ENCODE data around the gene COASY. TPM values are rescaled to one million over a fixed set of nuclear protein-coding genes. Genes with fewer than 3 reads are reported as not detected.
A peak's percentile ranks its signal among the peaks of the same experiment; 100 is the strongest.

COASY gene
- 45.8 TPM for polyA plus RNA-seq (2013, experiment 1 of 2; ENCODE audit: insufficient read length)
- 34.9 TPM for polyA plus RNA-seq (2013, experiment 2 of 2; ENCODE audit: insufficient read length)

- peak; percentile 98 for DNase-seq
These were observed at the start of gene COASY for GRCh38 chr17:42561897-42562387. Gene COASY (plus strand): TSS chr17:42562148. CDS start chr17:42562623, 475 bp downstream.

GRCh38 chr17:42512246-42512645 is 49.7 kb upstream of the COASY start:
- no peak for DNase-seq

GRCh38 chr17:42512733-42513251 is 49.2 kb upstream of the COASY start:
- no peak for DNase-seq

- DNase-seq, result no peak
These were observed 48.3 kb upstream of the COASY start for GRCh38 chr17:42513686-42514085.

GRCh38 chr17:42514279-42514678 is 47.7 kb upstream of the COASY start:
- no peak for DNase-seq

GRCh38 chr17:42514867-42515266 is 47.1 kb upstream of the COASY start:
- DNase-seq, result no peak

GRCh38 chr17:42517516-42517915 is 44.4 kb upstream of the COASY start:
- peak; percentile 94 for DNase-seq

- DNase-seq, result peak; percentile 98
These were observed 43.7 kb upstream of the COASY start for GRCh38 chr17:42518046-42518754.

GRCh38 chr17:42518755-42519545 is 43.0 kb upstream of the COASY start:
- DNase-seq, result peak; percentile 63

GRCh38 chr17:42519546-42520491 is 42.1 kb upstream of the COASY start:
- peak; percentile 100 for DNase-seq

- DNase-seq, result no peak
These were observed 41.4 kb upstream of the COASY start for GRCh38 chr17:42520540-42520951.

GRCh38 chr17:42521036-42521435 is 40.9 kb upstream of the COASY start:
- DNase-seq, result peak; percentile 74

GRCh38 chr17:42521666-42522262 is 40.2 kb upstream of the COASY start:
- no peak for DNase-seq

- no peak for DNase-seq
These were observed 39.6 kb upstream of the COASY start for GRCh38 chr17:42522263-42522790.

GRCh38 chr17:42522798-42523278 is 39.1 kb upstream of the COASY start:
- no peak for DNase-seq

- DNase-seq, result peak; percentile 94
These were observed 36.7 kb upstream of the COASY start for GRCh38 chr17:42525221-42525620.

GRCh38 chr17:42526031-42526444 is 35.9 kb upstream of the COASY start:
- peak; percentile 93 for DNase-seq

- no peak for DNase-seq
These were observed 34.0 kb upstream of the COASY start for GRCh38 chr17:42527932-42528331.

- DNase-seq, result no peak
These were observed 32.9 kb upstream of the COASY start for GRCh38 chr17:42529061-42529460.

GRCh38 chr17:42530952-42531454 is 30.9 kb upstream of the COASY start:
- DNase-seq, result no peak
